GM19099 (cell line): ENCODE data around the gene CD226.

Experiments
- POLR2A ChIP-seq: IDR thresholded peaks from 3 replicates; pipeline ENCODE4 v1.6.1; 2011; ENCODE audit warnings: low read depth; ENCODE audit not compliant: insufficient read length; ENCODE audit errors: extremely low read depth

Gene CD226

DNA sequence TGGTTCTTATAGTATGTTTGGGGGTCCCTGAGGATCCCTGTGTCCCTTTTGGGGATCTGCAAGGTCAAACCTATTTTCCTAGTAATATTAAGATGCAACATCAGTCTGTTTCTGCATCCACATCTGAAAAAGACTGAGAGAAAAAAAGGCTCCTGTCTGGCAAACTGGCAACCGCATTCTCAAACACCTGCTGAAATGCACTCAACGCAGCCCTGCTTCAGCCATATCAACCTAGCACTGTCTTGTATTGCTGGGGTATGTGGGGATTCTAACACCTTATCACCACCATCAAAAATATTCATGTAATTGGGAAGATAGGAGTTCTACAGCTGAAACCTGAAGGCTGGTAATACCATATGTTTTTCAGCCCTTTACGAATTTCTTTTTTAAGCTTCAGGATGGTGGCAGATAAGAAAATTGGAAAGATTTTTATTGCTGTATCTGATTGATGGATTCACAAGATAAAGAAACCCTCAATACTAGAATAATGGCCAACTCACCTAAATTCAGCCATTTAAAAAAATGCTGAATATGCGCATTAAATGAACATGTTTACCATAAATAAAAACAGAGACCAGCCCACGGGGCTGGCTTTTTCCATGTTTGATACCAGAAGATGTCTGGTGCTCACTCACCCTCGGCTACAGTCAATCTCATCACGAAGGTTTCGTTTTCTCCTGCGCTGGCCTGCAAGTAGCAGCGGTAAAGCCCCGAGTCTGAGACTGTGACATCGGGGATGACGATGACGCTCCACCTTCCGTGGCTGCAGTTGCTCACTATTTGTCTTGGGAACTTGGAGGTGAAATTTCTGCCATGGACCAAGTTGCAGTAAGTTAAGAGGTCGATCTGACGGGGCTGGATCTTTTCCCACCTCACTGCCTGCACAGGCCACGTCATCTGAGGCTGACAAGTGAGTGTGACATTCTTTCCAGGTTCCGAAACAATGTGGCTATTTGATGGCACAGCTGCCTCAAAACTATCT lies 52.3 kb downstream of the CD226 start:
- TF ChIP-seq POLR2A, result no peak

DNA sequence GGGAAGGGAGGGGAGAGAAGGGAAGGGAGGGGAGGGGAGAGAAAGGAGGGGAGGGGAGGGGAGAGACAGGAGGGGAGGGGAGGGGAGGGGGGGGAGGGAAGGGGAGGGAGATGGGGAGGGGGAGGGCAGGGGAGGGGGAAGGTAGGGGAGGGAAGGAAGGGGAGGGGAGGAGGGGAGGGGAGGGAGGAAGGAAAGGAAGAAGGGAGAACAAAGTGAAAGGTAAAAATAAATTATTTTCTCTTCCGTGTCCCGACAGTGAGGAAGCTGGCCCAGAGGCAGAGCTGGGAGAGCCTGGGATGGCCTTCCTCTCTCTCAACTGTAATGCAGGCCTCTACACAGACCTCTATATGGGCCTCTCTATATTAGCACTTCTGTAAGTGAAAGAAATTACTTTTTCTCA lies 53.2 kb downstream of the CD226 start:
- no peak for TF ChIP-seq POLR2A

DNA sequence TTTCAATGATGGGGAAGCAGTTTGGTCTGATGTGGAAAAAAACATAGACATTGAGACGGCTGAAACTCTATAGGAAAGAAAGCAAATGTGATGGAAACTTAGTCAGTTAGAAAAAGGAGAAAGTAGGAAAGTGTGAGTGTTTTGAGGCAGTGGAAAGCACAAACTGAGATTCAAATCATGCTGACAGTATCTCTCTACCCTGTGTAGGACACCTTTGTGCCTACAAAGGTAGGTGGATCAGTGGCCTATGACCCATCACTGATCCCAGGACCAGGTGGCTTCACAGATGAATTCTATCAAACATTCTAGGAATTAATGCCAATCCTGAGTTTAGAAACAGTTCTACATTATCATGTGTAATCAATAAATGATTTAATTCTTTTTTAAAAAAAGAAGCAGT lies 57.1 kb downstream of the CD226 start:
- TF ChIP-seq POLR2A, result no peak

DNA sequence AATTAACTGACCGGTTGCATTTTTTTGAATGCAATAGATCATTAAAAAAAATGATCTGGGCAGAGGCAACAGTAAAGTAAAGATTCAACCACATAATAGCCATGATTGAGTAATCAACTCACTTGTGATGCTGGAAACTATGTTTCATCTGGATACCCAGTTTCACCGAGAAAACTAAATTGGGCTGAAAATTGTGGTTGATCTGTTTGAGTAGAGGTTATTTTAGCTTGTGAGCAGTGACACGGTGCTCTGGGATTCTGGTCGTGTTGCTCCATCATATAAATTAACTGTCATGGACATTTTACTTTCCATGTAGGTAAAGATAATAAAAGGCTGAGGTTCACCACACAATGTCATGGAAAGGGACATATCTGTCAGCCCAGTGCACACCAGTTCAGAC lies 58.7 kb downstream of the CD226 start:
- TF ChIP-seq POLR2A, result no peak

DNA sequence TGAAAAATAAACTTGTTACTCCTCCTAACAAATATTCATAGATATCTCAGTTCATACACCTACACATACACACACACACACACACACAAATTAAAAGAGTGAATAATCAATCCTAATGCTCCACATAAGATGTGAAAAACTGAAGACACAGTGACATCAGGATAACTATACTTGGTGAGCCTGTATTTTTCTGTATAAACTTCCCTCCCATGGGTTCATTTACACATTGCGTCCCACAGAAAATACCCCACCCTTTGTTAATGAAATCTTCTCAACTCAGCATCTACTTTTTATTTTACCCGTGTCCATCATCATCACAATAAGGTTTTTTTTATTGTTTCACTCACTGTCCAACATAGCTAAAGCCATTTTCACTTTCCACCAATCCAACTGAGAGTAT lies 60.4 kb downstream of the CD226 start:
- TF ChIP-seq POLR2A, result no peak

DNA sequence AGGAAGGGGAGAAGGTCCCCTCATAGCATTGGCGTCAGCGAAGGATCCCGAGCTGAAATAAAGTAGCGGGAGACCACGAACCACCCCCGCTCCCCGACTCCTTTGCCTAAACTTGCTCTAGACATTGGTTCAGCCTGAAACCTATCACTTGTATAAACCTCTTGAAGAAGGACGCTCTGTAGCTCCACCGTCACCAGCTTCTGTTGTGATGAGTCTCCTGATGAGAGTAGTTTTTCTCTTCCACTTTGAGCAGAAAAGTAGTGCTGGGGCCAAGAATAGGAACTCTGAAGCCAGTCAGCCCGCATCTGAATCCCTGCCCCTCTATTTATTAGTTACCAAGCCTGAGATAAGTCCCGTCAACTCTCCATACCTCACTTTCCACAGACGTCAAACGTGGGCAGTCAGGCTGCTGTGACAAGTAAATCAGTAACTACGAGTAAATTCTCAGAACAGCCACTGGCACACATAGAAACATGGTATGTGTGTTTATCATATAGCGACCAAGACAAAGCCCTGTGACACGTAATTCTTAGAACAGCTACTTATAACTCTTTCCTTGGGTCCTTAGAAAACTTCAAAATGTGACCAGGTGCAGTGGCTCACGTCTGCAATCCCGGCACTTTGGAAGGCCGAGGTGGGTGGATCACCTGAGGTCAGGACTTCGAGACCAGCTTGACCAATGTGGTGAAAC lies 61.7 kb downstream of the CD226 start:
- TF ChIP-seq POLR2A, result peak; percentile 45

DNA sequence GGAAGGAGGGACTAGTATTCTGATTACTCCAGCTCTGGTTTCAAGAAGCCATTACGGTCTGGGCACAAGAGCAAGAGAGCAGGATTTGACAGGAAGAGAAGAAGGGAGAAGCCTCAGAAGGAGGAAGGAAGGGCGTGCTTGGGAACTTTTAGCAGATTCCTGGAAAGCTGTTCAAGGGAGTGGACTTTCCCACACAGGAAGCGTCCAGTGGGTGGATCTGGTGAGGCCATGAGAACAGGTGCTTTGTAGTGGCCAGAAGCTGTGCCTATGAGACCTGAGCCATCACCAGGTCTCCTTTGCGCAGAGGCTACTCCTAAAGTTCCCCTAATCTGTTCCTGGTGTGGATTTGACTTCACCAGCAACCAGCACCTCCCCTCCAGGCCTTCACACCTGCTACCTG lies 62.3 kb downstream of the CD226 start:
- TF ChIP-seq POLR2A, result no peak

DNA sequence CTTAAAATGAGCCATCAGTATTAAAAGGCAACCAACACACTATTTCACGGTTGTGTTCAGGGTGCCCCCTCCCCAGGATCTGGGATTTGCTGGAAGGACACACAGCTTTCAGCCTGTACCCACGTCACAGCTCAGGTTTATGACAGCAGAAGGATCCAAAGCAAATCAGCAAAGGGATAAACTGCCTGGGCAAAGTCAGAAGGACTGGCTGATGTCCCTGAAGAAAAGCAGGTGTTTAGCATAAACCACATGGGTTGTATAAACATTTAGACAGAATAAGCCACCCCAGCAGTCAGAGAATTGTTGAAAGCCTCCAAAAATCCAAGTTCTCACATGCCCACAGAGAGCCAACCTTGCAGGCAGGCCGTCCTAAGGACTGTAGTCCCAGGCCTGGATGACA lies 63.9 kb downstream of the CD226 start:
- no peak for TF ChIP-seq POLR2A

DNA sequence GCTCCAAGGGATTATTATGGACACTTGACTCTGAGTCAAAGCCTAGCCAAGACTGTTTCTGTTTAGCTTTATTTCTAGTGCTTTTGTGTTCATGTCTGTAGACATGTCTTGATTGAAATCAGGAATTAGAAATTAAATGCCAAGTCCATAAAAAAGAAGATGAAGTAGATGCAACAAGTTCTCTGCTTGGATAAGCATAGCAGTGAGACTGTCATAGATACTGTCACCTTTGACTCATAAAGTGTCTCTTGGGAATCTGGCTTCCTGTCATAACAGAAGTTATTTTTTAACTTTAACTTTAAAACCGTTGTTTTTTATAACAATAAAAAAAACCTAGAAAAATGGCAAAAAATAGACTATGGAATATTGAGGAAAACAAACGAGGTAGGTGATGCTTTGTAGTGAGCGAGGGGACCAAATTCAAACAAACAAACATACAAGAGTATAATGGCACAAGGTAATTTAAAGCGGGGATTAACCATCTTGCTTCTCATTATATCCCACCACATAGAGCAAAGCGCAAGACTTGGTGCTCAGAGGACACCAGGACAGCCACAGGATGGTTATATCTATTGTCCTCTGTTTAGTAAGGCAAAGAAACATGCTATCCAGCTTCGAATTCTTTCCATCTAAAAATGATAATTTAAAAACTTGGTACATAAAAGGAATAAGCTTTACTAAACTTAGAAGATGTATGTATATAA lies 64.6 kb downstream of the CD226 start:
- no peak for TF ChIP-seq POLR2A

DNA sequence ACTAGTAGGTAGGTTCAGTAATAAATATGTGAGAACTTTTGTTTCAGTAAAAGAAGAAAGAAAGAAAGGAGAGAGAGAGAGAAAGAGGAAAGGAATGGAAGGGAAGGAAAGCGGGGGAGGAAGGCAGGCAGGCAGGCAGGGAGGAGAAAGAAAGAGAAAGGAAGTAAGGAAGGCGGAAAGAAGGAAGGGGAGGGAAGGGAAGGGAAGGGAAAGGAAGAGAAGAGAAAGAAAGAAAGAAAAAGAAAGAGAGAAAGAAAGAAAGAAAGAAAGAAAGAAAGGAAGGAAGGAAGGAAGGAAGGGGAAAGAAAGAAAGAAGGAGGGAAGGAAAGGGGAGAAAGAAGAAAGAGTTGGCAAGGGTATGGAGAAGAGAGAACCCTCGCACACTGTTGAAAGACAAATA lies 67.6 kb downstream of the CD226 start:
- no peak for TF ChIP-seq POLR2A

DNA sequence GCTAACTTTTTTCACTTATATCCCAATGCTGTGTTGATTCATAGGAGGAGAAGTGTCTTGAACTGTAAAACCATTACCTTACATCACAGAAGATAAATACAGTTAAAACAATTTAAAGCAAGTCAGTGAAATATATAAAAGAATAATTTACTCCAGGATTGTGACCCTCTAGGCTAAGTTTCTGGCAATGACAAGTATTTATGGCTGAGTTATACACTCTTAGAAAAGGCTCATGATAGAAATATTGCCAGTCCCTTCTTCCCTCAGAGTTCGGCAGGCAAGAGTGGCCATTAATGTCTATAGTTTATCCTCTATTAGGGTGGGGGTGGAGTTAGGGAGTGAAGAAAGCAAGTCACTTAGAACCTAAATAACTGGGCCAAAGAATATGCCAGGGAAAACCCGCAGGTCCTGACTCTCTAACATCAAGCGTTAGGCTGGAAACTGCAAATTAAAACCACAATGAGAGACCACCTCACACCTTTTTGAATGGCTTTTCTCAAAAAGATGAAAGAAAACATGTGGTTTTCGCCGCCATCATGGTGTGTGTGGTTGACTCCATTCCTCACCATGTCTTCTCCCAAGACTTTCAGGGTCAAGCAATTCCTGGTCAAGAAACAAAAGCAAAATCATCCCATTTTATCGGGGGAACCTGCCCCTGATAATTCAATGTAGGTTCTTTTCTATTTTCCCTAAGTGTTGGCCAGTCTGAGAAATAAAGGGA lies 69.3 kb downstream of the CD226 start:
- no peak for TF ChIP-seq POLR2A

DNA sequence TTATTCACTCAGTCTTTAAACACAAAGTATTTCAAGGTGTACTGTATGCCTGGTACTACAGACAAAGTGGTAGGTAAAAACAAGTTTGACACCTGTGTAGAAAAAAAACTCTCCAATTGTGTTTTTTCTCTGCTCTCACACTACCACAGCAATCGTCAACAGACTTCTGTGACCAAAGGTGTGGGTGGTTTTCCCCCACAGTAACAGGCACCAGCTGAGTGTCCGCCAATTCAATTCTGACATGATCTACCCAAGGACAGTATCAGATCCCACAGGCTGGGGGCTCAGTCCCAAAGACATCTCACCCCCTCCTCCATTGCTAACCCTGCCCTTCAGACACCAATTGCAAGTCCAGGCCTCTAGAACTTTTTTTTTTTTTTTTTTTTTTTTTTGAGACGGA lies 71.2 kb downstream of the CD226 start:
- no peak for TF ChIP-seq POLR2A

DNA sequence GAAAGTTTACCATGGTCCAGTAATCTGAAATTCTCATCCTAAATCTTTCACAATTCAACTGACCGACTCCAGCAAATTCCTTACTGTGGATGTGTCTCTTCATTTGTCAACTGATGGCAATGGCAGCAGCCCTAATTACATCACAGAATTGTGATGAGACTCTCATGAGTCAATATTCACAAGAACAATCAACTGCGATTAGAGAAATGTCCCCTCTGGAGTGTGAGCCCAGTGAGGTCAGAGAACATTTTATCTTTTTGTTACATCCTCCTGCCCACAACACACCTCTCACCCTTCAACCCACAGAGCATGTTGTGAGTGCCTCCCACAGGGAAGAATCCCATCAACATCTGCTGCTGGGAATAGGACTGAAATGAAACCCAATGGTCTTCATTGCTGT lies 73.6 kb downstream of the CD226 start:
- TF ChIP-seq POLR2A, result no peak

DNA sequence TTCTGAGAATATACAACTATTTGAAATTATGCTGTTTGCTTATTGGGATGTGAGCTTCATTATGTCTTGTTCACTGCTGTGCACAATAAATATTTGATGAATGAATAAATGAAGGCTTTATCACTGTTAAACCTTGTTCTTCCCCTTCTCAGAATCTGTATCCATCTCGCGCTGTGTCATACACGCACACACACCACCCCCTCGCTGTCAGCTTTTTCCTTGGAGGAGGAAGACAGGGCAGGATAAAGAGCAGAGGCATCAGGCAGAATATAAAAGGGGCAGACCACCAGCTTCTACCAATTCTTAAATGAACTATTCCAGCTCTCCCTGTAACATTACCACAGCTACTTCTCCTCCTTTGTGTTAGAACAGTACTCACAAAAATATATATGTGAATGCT lies 75.0 kb downstream of the CD226 start:
- no peak for TF ChIP-seq POLR2A

DNA sequence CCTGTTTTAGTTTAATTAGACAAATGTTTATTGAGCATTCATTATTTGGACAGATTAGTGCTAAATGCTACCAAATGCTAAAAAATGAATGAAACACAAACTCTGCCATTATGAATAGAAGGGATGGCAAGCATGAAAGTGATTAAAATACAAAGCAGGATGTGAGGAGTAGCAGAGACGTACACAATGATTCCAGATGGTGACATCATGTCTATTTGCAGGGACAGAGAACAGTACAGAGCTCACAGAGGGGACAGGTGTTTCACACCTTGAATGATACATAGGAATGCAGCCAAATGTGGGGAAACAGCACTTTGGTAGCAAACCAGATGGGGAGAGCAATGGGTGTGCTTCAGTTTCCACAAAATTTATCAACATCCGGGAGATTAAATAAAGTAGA lies 76.3 kb downstream of the CD226 start:
- TF ChIP-seq POLR2A, result no peak
